A204.1 (cell line): ENCODE measurements around the gene CCL4.
"Not testable (repeated sequence)": the region's sequence is repeated elsewhere in the genome, so short reads cannot be mapped to it uniquely, and the experiment has no call there.

Source experiments
- FAIRE-seq: peaks from 2 replicates; lab custom pipeline; 2012; peaks lifted over from hg19 to GRCh38; lab: Jason Lieb, UNC

CCL4 gene

GRCh38 chr17:36103401-36103975 lies at the start of gene CCL4:
Gene CCL4 (plus strand): TSS chr17:36103827. CDS start chr17:36103906, 79 bp downstream.
- FAIRE-seq, result not testable (repeated sequence)

DNA sequence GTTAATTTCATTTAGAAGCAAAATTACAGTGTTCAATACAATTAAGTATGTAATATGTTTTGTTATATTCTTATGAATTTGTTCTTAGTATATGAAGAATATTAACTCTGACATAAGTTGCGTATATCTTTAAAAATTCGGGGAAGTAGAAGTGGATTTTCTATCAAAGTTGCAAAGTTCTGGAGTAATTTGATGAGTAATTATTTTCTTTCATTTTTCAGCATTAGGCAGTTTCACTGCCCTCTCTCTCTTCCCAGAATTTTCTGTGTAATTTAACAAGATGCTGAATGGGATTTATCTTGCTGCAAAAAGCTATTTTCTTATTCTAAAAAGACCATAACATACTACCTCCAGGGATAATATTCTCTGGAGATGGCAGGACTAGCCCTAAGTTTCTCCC lies 48.5 kb upstream of the CCL4 start:
- no peak for FAIRE-seq

- FAIRE-seq, result no peak
Measured at GRCh38 chr17:36055921-36056520, 47.6 kb upstream of the CCL4 start.

DNA sequence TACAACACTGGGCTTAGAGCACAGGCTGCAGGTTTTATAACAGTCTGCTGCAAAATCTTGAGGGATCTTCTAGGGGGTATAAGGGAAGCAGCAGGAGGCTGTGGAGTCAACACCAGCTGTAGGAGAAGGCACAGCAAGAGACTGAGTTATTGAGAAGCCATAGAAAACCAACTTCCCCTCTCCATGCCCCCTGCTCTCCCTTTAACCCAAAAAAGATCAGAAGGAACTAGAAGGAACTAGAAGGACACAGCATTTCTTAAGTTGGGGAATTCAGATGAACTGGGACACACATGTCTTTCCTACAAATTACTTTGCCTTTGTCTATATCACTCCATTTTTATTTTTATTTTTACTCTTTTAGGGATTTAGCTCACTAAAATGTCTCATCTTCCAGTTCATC lies 45.7 kb upstream of the CCL4 start:
- FAIRE-seq, result no peak

DNA sequence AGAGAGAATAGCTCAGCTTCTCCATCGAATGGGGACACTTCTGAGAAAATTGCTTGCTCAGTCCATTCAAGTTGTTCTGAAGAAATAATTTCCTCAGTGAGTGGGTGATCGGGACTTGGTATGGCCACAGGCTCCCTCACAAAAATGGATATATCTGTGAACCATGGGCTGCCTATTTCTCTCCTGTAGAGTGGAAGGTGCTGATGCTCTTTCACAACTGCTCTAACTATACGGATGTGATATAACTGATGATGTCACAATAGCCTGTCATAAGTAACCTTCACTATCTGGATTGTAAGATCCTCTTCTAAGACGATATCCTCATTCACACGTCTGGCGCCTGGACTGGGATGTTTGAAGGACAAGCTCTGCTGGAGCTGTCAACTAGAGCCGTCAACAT lies 44.2 kb upstream of the CCL4 start:
- no peak for FAIRE-seq

DNA sequence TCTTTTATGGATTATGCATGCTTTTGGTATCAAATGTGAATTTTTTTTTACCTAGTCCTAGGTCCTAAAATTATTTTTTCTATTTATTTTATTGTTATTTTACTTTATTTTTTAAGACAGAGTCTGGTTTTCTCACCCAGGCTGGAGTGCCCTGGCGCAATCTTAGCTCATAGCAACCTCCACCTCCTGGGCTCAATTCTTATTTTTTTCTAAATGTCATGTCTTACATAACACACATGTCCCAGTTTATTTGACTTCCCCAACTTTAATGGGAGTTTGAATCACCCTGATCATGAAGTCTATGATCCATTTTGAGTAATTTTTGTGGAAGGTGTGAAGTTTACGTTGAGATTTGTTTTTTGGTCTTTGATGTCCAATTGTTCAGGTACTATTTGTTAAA lies 42.8 kb upstream of the CCL4 start:
- FAIRE-seq, result no peak

- no peak for FAIRE-seq
Measured at GRCh38 chr17:36063786-36064541, 39.7 kb upstream of the CCL4 start, which contains the start of gene CCL18. Gene CCL18 (plus strand): TSS chr17:36064272. CDS start chr17:36064343, 71 bp downstream.

DNA sequence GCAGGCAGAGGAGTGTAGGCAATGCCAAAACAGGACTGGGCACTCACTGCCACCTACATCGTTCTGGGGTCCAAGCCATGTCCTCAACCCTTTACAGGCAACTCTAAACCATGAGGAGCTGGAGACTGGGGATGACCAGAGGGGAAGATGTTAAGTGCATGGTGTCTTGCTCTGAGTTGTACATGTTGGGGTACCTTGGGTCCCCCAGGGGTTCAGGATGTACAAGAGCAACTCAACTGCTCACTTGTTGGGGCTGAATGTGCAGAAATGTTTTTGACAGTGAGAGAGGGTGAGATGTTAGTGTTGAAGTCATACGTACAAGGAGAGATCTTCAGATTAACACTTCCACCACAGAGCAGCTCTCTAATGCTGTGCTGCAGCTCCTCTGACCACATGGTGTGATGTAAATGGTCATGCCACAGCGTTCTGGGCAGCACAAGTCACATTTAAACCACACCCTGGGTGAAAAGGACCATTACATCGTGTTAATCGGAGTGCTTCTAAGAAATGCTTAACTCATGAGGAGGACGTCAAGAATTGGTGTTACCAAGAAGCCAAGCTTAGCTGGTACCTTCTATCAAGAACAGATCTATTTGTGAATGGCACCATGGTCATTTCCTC lies 37.2 kb upstream of the CCL4 start:
- no peak for FAIRE-seq

- no peak for FAIRE-seq
Measured at GRCh38 chr17:36068524-36068923, 35.1 kb upstream of the CCL4 start.

GRCh38 chr17:36069136-36069535 lies 34.5 kb upstream of the CCL4 start:
- no peak for FAIRE-seq

DNA sequence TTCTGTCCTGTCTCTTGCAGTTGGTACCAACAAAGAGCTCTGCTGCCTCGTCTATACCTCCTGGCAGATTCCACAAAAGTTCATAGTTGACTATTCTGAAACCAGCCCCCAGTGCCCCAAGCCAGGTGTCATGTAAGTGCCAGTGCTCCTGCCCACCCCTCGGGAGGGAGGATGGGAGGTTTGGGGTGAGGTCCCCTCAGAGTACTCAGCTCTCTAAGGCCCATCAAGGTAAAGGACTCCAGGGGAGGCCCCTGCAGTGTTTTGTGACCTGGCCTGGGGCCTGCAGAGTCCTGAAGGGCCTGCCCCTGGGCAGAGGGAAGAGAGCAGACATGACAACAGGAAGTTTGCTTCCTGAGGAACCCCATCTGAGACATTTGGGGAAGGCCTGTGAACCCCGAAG lies 33.2 kb upstream of the CCL4 start:
- FAIRE-seq, result no peak

DNA sequence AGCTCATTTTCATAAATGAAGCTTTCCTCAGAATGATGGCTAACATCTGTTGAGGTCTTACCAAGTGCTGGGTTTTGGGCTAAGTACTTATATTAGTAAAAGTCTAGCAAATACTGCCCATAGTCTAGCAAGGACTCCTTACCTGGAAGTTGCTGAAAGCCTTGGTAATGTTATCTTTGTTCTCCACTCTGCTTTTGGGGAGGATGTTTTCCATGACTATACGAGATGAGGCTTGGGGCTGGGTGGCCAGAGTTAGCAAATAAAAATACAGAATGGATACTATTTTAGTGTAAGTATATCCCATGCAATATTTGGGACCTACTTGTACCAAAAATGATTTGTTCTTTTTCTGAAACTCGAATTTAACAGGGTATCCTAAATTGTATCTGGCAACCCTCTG lies 31.9 kb upstream of the CCL4 start:
- no peak for FAIRE-seq

DNA sequence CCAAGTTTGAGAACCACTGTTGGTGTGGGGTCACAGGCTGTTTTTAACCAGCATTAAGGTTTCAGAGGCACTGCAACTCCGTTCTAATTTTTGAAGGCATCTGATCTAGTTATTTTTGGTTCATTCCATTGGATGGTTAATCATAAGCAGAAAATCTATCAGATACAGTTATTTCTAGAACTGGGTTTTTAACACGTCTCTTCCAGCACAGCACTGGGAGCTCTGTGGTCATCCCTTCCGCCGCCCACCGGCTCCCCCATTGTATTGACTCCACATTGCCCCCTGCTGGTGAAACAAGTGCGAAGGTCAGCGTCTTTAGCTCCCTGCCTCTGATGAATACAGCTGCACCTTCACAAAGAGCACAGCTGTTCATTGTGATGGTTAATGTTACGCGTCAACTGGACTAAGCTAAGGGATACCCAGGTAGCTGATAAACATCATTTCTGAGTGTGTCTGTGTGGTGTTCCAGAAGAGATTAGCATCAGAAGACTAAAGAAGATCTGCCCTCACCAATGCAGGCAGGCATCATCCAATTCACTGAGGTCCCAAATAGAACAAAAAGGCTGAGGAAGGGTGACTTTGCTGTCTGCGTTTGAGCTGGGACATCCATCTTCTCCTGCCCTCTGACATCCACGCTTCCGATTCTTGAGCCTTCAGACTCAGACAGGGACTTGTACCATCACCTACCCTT lies 31.1 kb upstream of the CCL4 start:
- no peak for FAIRE-seq

- FAIRE-seq, result no peak
Measured at GRCh38 chr17:36074365-36074764, 29.3 kb upstream of the CCL4 start.

- FAIRE-seq, result not testable (repeated sequence)
Measured at GRCh38 chr17:36081681-36082471, 21.8 kb upstream of the CCL4 start.

- not testable (repeated sequence) for FAIRE-seq
Measured at GRCh38 chr17:36082482-36083120, 21.0 kb upstream of the CCL4 start.

DNA sequence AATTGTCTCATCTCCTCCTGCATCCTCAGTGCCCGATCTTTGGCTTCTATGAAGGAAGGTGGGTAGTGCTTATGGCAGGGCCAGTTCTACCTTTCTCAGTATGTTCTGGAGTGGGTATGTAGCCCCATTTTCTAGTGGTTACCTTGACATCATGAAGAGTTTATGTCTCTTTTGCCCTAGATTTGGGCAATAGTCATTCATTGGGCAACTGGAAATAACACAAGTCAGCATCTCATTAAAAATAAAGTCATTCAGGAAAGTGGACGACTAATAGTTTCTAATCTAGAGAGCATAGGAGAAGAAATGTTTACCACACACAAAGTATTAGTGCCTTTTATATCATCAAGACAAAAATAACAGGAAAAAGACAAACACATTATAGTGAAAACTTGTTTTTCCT lies 19.9 kb upstream of the CCL4 start:
- not testable (repeated sequence) for FAIRE-seq

DNA sequence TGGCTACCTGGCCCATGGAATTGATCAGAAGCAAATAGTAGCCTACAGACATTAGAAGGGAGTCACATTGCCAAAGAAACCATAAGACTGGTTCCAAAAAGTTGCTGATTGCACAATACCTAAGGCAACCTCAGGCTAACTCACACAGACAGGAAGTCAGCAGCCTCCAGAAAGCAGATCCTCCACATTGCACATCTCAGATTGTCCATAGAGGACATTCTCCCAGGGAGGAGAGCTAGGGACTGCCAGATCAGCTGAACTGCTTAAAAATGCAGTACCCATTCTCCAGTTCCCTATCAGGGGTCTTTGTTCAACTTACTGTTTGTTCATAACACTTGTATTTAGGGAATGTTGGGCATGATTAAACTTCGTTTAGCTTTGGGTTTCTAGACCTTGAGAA lies 17.9 kb upstream of the CCL4 start:
- no peak for FAIRE-seq

- no peak for FAIRE-seq
Measured at GRCh38 chr17:36086791-36087190, 16.8 kb upstream of the CCL4 start.

GRCh38 chr17:36087471-36087870 lies 16.2 kb upstream of the CCL4 start:
- not testable (repeated sequence) for FAIRE-seq

GRCh38 chr17:36087897-36088572 lies 15.6 kb upstream of the CCL4 start:
- not testable (repeated sequence) for FAIRE-seq
